ENCODE data around the gene ILDR1.
A peak's percentile ranks its signal among the peaks of the same experiment; 100 is the strongest.

ILDR1 gene

GRCh38 chr3:121996441-121996840, 25.6 kb downstream of the ILDR1 start:
- TF ChIP-seq CTCF (IDR thresholded peaks at IDR 0.05; ENCODE audit: low read depth, low read length, poor library complexity, severe bottlenecking) (no peak), EZH2phosphoT487 (IDR thresholded peaks at IDR 0.05; ENCODE audit: borderline replicate concordance, low read length) (no peak)
- H3K79me2 ChIP-seq (ENCODE audit: control insufficient read depth, low read length) = no peaks in the 10 kb centered on the region

GRCh38 chr3:121995161-121996137, 26.6 kb downstream of the ILDR1 start:
- TF ChIP-seq EZH2phosphoT487 (IDR thresholded peaks at IDR 0.05; ENCODE audit: borderline replicate concordance, low read length) = no peak
- peak; percentile 89 for TF ChIP-seq CTCF (IDR thresholded peaks at IDR 0.05; ENCODE audit: low read depth, low read length, poor library complexity, severe bottlenecking)
- no peaks in the 10 kb centered on the region for H4K20me1 ChIP-seq (ENCODE audit: control insufficient read depth, insufficient read depth, low read depth, low read length)
- H3K9me3 ChIP-seq (ENCODE audit: control insufficient read depth, insufficient read depth, low read length) = no peaks in the 10 kb centered on the region
- H3F3A ChIP-seq (ENCODE audit: control insufficient read depth, insufficient read depth) = peaks cover 11% of the 10 kb centered on the region; the same call in 1 of the 2 replicates
- H3K9me2 ChIP-seq (replicated peaks; ENCODE audit: control insufficient read depth, low read length) = no peaks in the 10 kb centered on the region
- peaks cover 100% of the 10 kb centered on the region for H3K4me1 ChIP-seq (ENCODE audit: control insufficient read depth, low read length)
- H3K4me3 ChIP-seq (ENCODE audit: low read length) = peak overlapping the region; percentile 41
- no peaks in the 10 kb centered on the region for H3K79me2 ChIP-seq (ENCODE audit: control insufficient read depth, low read length)
- H3K27me3 ChIP-seq (ENCODE audit: control insufficient read depth, low read length) = no peaks in the 10 kb centered on the region
- H3K27ac ChIP-seq (ENCODE audit: low read depth, low read length) = peak overlapping the region; percentile 51
- peaks cover 15% of the 10 kb centered on the region for H3K36me3 ChIP-seq (ENCODE audit: control insufficient read depth, low read length)
- peak overlapping the region; percentile 66 for H3K4me2 ChIP-seq (ENCODE audit: low read length)

More at GRCh38 chr3:121996441-121996840, 25.6 kb downstream of the ILDR1 start:
- Histone ChIP-seq H3K4me1 (ENCODE audit: control insufficient read depth, low read length) (peaks cover 100% of the 10 kb centered on the region), H3K27ac (ENCODE audit: low read depth, low read length) (no peak overlapping the region), H4K20me1 (ENCODE audit: control insufficient read depth, insufficient read depth, low read depth, low read length) (no peaks in the 10 kb centered on the region), H3K36me3 (ENCODE audit: control insufficient read depth, low read length) (peaks cover 12% of the 10 kb centered on the region), H3K9me3 (ENCODE audit: control insufficient read depth, insufficient read depth, low read length) (no peaks in the 10 kb centered on the region), H3F3A (ENCODE audit: control insufficient read depth, insufficient read depth) (peaks cover 11% of the 10 kb centered on the region; the same call in 1 of the 2 replicates), H3K9me2 (replicated peaks; ENCODE audit: control insufficient read depth, low read length) (no peaks in the 10 kb centered on the region), H3K27me3 (ENCODE audit: control insufficient read depth, low read length) (no peaks in the 10 kb centered on the region), H3K4me2 (ENCODE audit: low read length) (peak overlapping the region; percentile 66; the same call in 1 of the 2 replicates), H3K4me3 (ENCODE audit: low read length) (no peak overlapping the region)

- Histone ChIP-seq H3K4me3 (ENCODE audit: low read length) (peak overlapping the region; percentile 41), H3K9me2 (replicated peaks; ENCODE audit: control insufficient read depth, low read length) (no peaks in the 10 kb centered on the region), H3F3A (ENCODE audit: control insufficient read depth, insufficient read depth) (peaks cover 11% of the 10 kb centered on the region; the same call in 1 of the 2 replicates), H3K27me3 (ENCODE audit: control insufficient read depth, low read length) (no peaks in the 10 kb centered on the region), H4K20me1 (ENCODE audit: control insufficient read depth, insufficient read depth, low read depth, low read length) (no peaks in the 10 kb centered on the region), H3K9me3 (ENCODE audit: control insufficient read depth, insufficient read depth, low read length) (no peaks in the 10 kb centered on the region), H3K27ac (ENCODE audit: low read depth, low read length) (peak overlapping the region; percentile 51; the same call in 1 of the 2 replicates), H3K4me2 (ENCODE audit: low read length) (peak overlapping the region; percentile 66), H3K79me2 (ENCODE audit: control insufficient read depth, low read length) (no peaks in the 10 kb centered on the region), H3K36me3 (ENCODE audit: control insufficient read depth, low read length) (peaks cover 15% of the 10 kb centered on the region), H3K4me1 (ENCODE audit: control insufficient read depth, low read length) (peaks cover 100% of the 10 kb centered on the region)
- TF ChIP-seq CTCF (IDR thresholded peaks at IDR 0.05; ENCODE audit: low read depth, low read length, poor library complexity, severe bottlenecking) (no peak), EZH2phosphoT487 (IDR thresholded peaks at IDR 0.05; ENCODE audit: borderline replicate concordance, low read length) (no peak)
These were observed 27.5 kb downstream of the ILDR1 start for GRCh38 chr3:121994551-121994950.

Measured in DOHH2 (cell line).